Fibroblast of lung (primary cell): Measurements from ENCODE around the gene FGD4.

ENCODE experiments used
- EZH2 ChIP-seq: IDR thresholded peaks from 2 replicates; pipeline ENCODE4 v1.5.1; 2012; ENCODE audit warnings: low read length, control low read depth, mild to moderate bottlenecking; ENCODE audit errors: missing control alignments
- TF ChIP-seq, protein P1 (sequence below), 2 donors: IDR thresholded peaks in 1 of 2; conservative IDR thresholded peaks in 1 of 2; 1 replicate in 1 of 2; 2 replicates in 1 of 2; pipeline ENCODE4 v1.5.1; 2011 to 2012; ENCODE audit warnings: low read length in 2 of 2, control low read depth in 1 of 2, inconsistent platforms in 1 of 2, low read depth in 1 of 2, mild to moderate bottlenecking in 1 of 2

GRCh38 chr12:32690927-32691326 is 291.6 kb downstream of the FGD4 start:
- TF ChIP-seq, protein P1, sequence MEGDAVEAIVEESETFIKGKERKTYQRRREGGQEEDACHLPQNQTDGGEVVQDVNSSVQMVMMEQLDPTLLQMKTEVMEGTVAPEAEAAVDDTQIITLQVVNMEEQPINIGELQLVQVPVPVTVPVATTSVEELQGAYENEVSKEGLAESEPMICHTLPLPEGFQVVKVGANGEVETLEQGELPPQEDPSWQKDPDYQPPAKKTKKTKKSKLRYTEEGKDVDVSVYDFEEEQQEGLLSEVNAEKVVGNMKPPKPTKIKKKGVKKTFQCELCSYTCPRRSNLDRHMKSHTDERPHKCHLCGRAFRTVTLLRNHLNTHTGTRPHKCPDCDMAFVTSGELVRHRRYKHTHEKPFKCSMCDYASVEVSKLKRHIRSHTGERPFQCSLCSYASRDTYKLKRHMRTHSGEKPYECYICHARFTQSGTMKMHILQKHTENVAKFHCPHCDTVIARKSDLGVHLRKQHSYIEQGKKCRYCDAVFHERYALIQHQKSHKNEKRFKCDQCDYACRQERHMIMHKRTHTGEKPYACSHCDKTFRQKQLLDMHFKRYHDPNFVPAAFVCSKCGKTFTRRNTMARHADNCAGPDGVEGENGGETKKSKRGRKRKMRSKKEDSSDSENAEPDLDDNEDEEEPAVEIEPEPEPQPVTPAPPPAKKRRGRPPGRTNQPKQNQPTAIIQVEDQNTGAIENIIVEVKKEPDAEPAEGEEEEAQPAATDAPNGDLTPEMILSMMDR (conservative IDR thresholded peaks at IDR 0.05 in 1 of 2, IDR thresholded peaks at IDR 0.05 in 1 of 2; ENCODE audit: low read depth in 1 of 2, low read length in 2 of 2): no peak
- no peak for TF ChIP-seq EZH2
